ENCODE results near the gene DCLRE1C.

Gene DCLRE1C

DNA sequence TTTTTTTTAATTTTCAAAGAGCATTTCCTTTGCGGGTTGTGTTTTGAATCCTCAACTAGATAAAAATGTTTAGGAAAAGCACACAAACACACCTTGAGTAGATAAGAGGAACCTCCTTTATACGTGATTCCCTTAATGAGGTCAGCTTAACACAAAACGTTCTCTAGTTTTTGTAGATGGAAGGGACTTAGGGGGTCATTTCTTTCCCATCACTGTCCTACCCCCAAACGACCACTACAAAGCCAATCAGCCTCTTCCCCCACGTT, 74.0 kb downstream of the DCLRE1C start:
- no peak for DNase-seq
- Histone ChIP-seq H3K27ac (ENCODE audit: low read depth, low read length) (no peak overlapping the region), H2BK15ac (replicated peaks; ENCODE audit: low read depth) (no peak overlapping the region), H2AK5ac (ENCODE audit: low read length) (no peak overlapping the region), H3K36me3 (ENCODE audit: control insufficient read depth, insufficient read depth, low read length) (no peaks in the 10 kb centered on the region), H3K9ac (ENCODE audit: low read length) (peak overlapping the region; percentile 92), H3K79me1 (ENCODE audit: low read length) (peaks cover 8% of the 10 kb centered on the region), H3K18ac (ENCODE audit: low read length) (no peak overlapping the region), H3K27me3 (ENCODE audit: insufficient read depth, low read length, poor library complexity) (no peaks in the 10 kb centered on the region), H3K4me2 (ENCODE audit: low read length) (peak overlapping the region; percentile 55), H4K8ac (ENCODE audit: low read depth, low read length) (no peak overlapping the region), H4K5ac (ENCODE audit: low read length) (no peak overlapping the region), H2BK120ac (ENCODE audit: low read depth, low read length) (no peak overlapping the region), H3K4me1 (ENCODE audit: control insufficient read depth, low read depth, low read length) (no peaks in the 10 kb centered on the region), H3K4me3 (ENCODE audit: low read length) (peak overlapping the region; percentile 89), H3K79me2 (ENCODE audit: control insufficient read depth, insufficient read depth, low read length) (peaks cover 45% of the 10 kb centered on the region), H3K23ac (ENCODE audit: low read length) (no peak overlapping the region), H2BK5ac (ENCODE audit: low read length) (no peak overlapping the region), H3K56ac (ENCODE audit: low read length) (peak overlapping the region; percentile 77), H3K4ac (ENCODE audit: low read depth, low read length) (no peak overlapping the region)
- WGBS (ENCODE audit: extremely low coverage, insufficient coverage, low lambda C conversion rate) = no CpG with 5 or more reads among the region's 5 CpGs

DNA sequence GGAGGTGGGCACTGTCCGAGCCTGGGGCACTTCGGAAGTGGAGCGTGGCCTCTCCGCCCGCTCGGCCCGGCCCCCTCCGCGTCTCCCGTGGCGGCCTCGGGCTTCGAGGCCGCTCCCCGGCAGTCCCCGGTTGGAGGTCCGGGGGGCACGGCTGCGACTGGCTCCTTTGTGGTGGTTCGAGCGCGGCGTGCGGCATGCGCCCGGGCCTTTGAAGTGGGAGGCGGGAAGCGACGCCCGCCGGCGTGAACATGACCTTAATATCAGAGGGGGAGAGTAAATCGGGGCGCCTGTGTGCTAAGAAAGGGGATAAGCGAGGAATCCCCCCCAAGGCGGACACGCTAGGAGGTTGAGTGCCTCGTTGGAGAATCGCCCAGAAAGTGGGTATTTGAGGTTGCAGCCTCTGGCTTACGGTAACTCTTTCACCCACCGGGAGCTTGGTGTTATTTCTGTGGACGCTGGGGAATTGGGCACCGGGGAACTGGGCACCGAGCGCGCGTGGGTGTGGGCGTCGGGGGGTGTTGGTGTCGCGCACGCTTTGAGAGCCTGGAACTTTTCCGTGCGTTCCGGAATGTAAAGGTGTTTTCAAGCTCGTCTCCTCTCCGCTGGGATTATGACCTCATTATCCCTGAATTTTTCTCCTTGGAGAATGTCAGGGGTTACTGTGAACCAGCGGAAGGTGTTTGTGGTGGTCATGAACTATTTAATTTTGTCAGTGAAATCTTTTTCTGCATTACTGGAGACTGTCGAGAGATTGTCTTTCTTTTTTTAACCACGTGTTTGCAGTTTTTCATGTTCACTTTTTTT, 74.6 kb downstream of the DCLRE1C start:
- Histone ChIP-seq H3K23ac (ENCODE audit: low read length) (no peak overlapping the region), H3K4me2 (ENCODE audit: low read length) (peak overlapping the region; percentile 55), H2AK5ac (ENCODE audit: low read length) (no peak overlapping the region), H3K27me3 (ENCODE audit: insufficient read depth, low read length, poor library complexity) (no peaks in the 10 kb centered on the region), H2BK120ac (ENCODE audit: low read depth, low read length) (peak overlapping the region; percentile 19), H3K56ac (ENCODE audit: low read length) (peak overlapping the region; percentile 93), H4K5ac (ENCODE audit: low read length) (no peak overlapping the region), H3K9ac (ENCODE audit: low read length) (peak overlapping the region; percentile 92), H4K8ac (ENCODE audit: low read depth, low read length) (peak overlapping the region; percentile 65), H2BK15ac (replicated peaks; ENCODE audit: low read depth) (no peak overlapping the region), H2BK5ac (ENCODE audit: low read length) (no peak overlapping the region), H3K27ac (ENCODE audit: low read depth, low read length) (peak overlapping the region; percentile 95), H3K36me3 (ENCODE audit: control insufficient read depth, insufficient read depth, low read length) (no peaks in the 10 kb centered on the region), H3K79me1 (ENCODE audit: low read length) (peaks cover 8% of the 10 kb centered on the region), H3K18ac (ENCODE audit: low read length) (peak overlapping the region; percentile 98), H3K79me2 (ENCODE audit: control insufficient read depth, insufficient read depth, low read length) (peaks cover 40% of the 10 kb centered on the region), H3K4me3 (ENCODE audit: low read length) (peak overlapping the region; percentile 89), H3K4ac (ENCODE audit: low read depth, low read length) (peak overlapping the region; percentile 49), H3K4me1 (ENCODE audit: control insufficient read depth, low read depth, low read length) (no peaks in the 10 kb centered on the region)
- no CpG with 5 or more reads among the region's 60 CpGs for WGBS (ENCODE audit: extremely low coverage, insufficient coverage, low lambda C conversion rate)
- peak; percentile 79 for DNase-seq

GRCh38 chr10:14878266-14879123, 75.4 kb downstream of the DCLRE1C start, which contains the start of gene SUV39H2:
SUV39H2 (plus strand) TSS chr10:14878866; CDS start chr10:14878889, 23 bp downstream.
- H3K36me3 ChIP-seq (ENCODE audit: control insufficient read depth, insufficient read depth, low read length) = no peaks in the 10 kb centered on the region

DNA sequence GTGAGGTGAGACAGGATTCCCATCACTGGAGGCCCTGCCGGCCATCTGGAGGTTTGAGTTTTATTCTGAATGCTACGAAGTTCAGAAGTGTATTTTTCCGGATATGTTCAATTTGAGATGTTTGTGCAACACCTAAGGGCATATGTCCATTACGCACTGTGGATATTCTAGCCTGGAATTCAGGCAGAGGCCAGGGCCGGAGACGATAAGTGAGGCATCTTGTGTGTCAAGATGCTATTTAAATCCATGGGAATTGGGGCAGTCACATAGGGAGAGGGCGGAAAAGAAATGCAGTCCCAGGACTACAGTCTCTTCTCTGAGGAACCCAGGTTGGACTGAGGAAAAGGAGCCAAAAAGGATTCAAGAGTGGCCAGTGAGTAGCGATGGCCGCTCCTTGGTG, 77.1 kb downstream of the DCLRE1C start:
- no peak overlapping the region for H2BK120ac ChIP-seq (ENCODE audit: low read depth, low read length)
- peaks cover 5% of the 10 kb centered on the region for H3K79me1 ChIP-seq (ENCODE audit: low read length)
- DNase-seq = no peak
- H3K18ac ChIP-seq (ENCODE audit: low read length) = no peak overlapping the region
- H3K23ac ChIP-seq (ENCODE audit: low read length) = no peak overlapping the region
- no peaks in the 10 kb centered on the region for H3K27me3 ChIP-seq (ENCODE audit: insufficient read depth, low read length, poor library complexity)
- peaks cover 21% of the 10 kb centered on the region for H3K79me2 ChIP-seq (ENCODE audit: control insufficient read depth, insufficient read depth, low read length)
- H3K4ac ChIP-seq (ENCODE audit: low read depth, low read length) = no peak overlapping the region
- WGBS (ENCODE audit: extremely low coverage, insufficient coverage, low lambda C conversion rate) = no CpG with 5 or more reads among the region's 9 CpGs
- no peak overlapping the region for H3K4me3 ChIP-seq (ENCODE audit: low read length)
- H2BK15ac ChIP-seq (replicated peaks; ENCODE audit: low read depth) = no peak overlapping the region
- peak overlapping the region; percentile 37 for H3K56ac ChIP-seq (ENCODE audit: low read length)
- H4K5ac ChIP-seq (ENCODE audit: low read length) = no peak overlapping the region
- no peak overlapping the region for H3K4me2 ChIP-seq (ENCODE audit: low read length)
- H4K8ac ChIP-seq (ENCODE audit: low read depth, low read length) = no peak overlapping the region
- H3K27ac ChIP-seq (ENCODE audit: low read depth, low read length) = no peak overlapping the region
- no peak overlapping the region for H2BK5ac ChIP-seq (ENCODE audit: low read length)
- no peaks in the 10 kb centered on the region for H3K36me3 ChIP-seq (ENCODE audit: control insufficient read depth, insufficient read depth, low read length)
- H3K4me1 ChIP-seq (ENCODE audit: control insufficient read depth, low read depth, low read length) = no peaks in the 10 kb centered on the region
- H3K9ac ChIP-seq (ENCODE audit: low read length) = peak overlapping the region; percentile 24
- no peak overlapping the region for H2AK5ac ChIP-seq (ENCODE audit: low read length)

More at GRCh38 chr10:14878266-14879123, 75.4 kb downstream of the DCLRE1C start, which contains the start of gene SUV39H2:
- H2BK5ac ChIP-seq (ENCODE audit: low read length) = peak within 1 kb of the TSS; percentile 84
- no peak within 1 kb of the TSS for H2BK15ac ChIP-seq (replicated peaks; ENCODE audit: low read depth)
- H4K5ac ChIP-seq (ENCODE audit: low read length) = no peak within 1 kb of the TSS
- peaks cover 32% of the 10 kb centered on the region for H3K79me2 ChIP-seq (ENCODE audit: control insufficient read depth, insufficient read depth, low read length)
- H2AK5ac ChIP-seq (ENCODE audit: low read length) = no peak within 1 kb of the TSS
- WGBS (ENCODE audit: extremely low coverage, insufficient coverage, low lambda C conversion rate) = no CpG with 5 or more reads among the region's 102 CpGs
- peaks cover 6% of the 10 kb centered on the region for H3K79me1 ChIP-seq (ENCODE audit: low read length)
- H4K8ac ChIP-seq (ENCODE audit: low read depth, low read length) = peak within 1 kb of the TSS; percentile 65
- H3K56ac ChIP-seq (ENCODE audit: low read length) = peak within 1 kb of the TSS; percentile 100
- H3K9ac ChIP-seq (ENCODE audit: low read length) = peak within 1 kb of the TSS; percentile 92
- no peaks in the 10 kb centered on the region for H3K27me3 ChIP-seq (ENCODE audit: insufficient read depth, low read length, poor library complexity)
- peak within 1 kb of the TSS; percentile 95 for H3K27ac ChIP-seq (ENCODE audit: low read depth, low read length)
- peak within 1 kb of the TSS; percentile 92 for H3K4me3 ChIP-seq (ENCODE audit: low read length)
- peak; percentile 97 for DNase-seq
- H3K4ac ChIP-seq (ENCODE audit: low read depth, low read length) = peak within 1 kb of the TSS; percentile 74
- H2BK120ac ChIP-seq (ENCODE audit: low read depth, low read length) = peak within 1 kb of the TSS; percentile 19
- H3K23ac ChIP-seq (ENCODE audit: low read length) = peak within 1 kb of the TSS; percentile 3
- H3K18ac ChIP-seq (ENCODE audit: low read length) = peak within 1 kb of the TSS; percentile 98
- peak within 1 kb of the TSS; percentile 58 for H3K4me2 ChIP-seq (ENCODE audit: low read length)
- H3K4me1 ChIP-seq (ENCODE audit: control insufficient read depth, low read depth, low read length) = no peaks in the 10 kb centered on the region

- H2AK5ac ChIP-seq (ENCODE audit: low read length) = no peak overlapping the region
- WGBS (ENCODE audit: extremely low coverage, insufficient coverage, low lambda C conversion rate) = no CpG with 5 or more reads among the region's 12 CpGs
- peaks cover 18% of the 10 kb centered on the region for H3K79me2 ChIP-seq (ENCODE audit: control insufficient read depth, insufficient read depth, low read length)
- H2BK5ac ChIP-seq (ENCODE audit: low read length) = no peak overlapping the region
- no peak overlapping the region for H3K4me2 ChIP-seq (ENCODE audit: low read length)
- peaks cover 5% of the 10 kb centered on the region for H3K79me1 ChIP-seq (ENCODE audit: low read length)
- no peaks in the 10 kb centered on the region for H3K27me3 ChIP-seq (ENCODE audit: insufficient read depth, low read length, poor library complexity)
- no peak overlapping the region for H4K8ac ChIP-seq (ENCODE audit: low read depth, low read length)
- no peak overlapping the region for H4K5ac ChIP-seq (ENCODE audit: low read length)
- H2BK120ac ChIP-seq (ENCODE audit: low read depth, low read length) = no peak overlapping the region
- DNase-seq = no peak
- no peak overlapping the region for H3K9ac ChIP-seq (ENCODE audit: low read length)
- no peak overlapping the region for H3K56ac ChIP-seq (ENCODE audit: low read length)
- H3K36me3 ChIP-seq (ENCODE audit: control insufficient read depth, insufficient read depth, low read length) = no peaks in the 10 kb centered on the region
- H3K27ac ChIP-seq (ENCODE audit: low read depth, low read length) = no peak overlapping the region
- H3K4me1 ChIP-seq (ENCODE audit: control insufficient read depth, low read depth, low read length) = no peaks in the 10 kb centered on the region
- H3K18ac ChIP-seq (ENCODE audit: low read length) = no peak overlapping the region
- no peak overlapping the region for H2BK15ac ChIP-seq (replicated peaks; ENCODE audit: low read depth)
- no peak overlapping the region for H3K23ac ChIP-seq (ENCODE audit: low read length)
- H3K4me3 ChIP-seq (ENCODE audit: low read length) = no peak overlapping the region
- no peak overlapping the region for H3K4ac ChIP-seq (ENCODE audit: low read depth, low read length)
Observed at GRCh38 chr10:14875941-14876340, 78.0 kb downstream of the DCLRE1C start.

All from mesendoderm (in vitro differentiated cells).